Heart right ventricle (tissue), 16 donors: ENCODE results near the gene DNAH6. TPM values are rescaled to one million over a fixed set of nuclear protein-coding genes. Genes with fewer than 3 reads are reported as not detected.

Experiments
- ATAC-seq, 8 donors: fragments of 200-7000 bp; cut with Tn5 transposase; one replicate each; pipeline ENCODE4 v1.9.1; 2020; ENCODE audit warnings: mild to moderate bottlenecking in 8 of 8, moderate library complexity in 8 of 8, moderate number of reproducible peaks in 1 of 8
- DNase-seq, 2 donors: peaks; one replicate each; pipeline ENCODE4 v3.0.0-alpha.2; 2020
- H3K27ac ChIP-seq, 10 donors: fragments of 200-600 bp; sonication (generic) in 2 of 10; one replicate each; pipeline versions ENCODE4 v1.5.0 to v1.8.0; 2020 to 2022; ENCODE audit warnings: mild to moderate bottlenecking in 3 of 10
- H3K27me3 ChIP-seq, 7 donors: fragments of 200-600 bp; one replicate each; pipeline ENCODE4 v1.8.0; 2021 to 2022; ENCODE audit warnings: mild to moderate bottlenecking in 2 of 7
- H3K36me3 ChIP-seq, 9 donors: fragments of 200-600 bp; sonication (generic) in 1 of 9; one replicate each; pipeline versions ENCODE4 v1.5.0 to v1.8.0; 2020 to 2022; ENCODE audit warnings: mild to moderate bottlenecking in 2 of 9
- H3K4me1 ChIP-seq, 9 donors: fragments of 200-600 bp; sonication (generic) in 1 of 9; one replicate each; pipeline versions ENCODE4 v1.5.0 to v1.8.0; 2020 to 2022; ENCODE audit warnings: mild to moderate bottlenecking in 4 of 9
- H3K4me3 ChIP-seq, 10 donors: fragments of 200-600 bp; sonication (generic) in 2 of 10; one replicate each; pipeline versions ENCODE4 v1.5.0 to v1.8.0; 2020 to 2022; ENCODE audit warnings: mild to moderate bottlenecking in 7 of 10, moderate library complexity in 2 of 10
- H3K9me3 ChIP-seq, 11 donors: fragments of 200-600 bp in 10 of 11; sonication (generic) in 2 of 11; one replicate each; pipeline versions ENCODE4 v1.5.0 to v1.8.0; 2013 to 2022; ENCODE audit warnings: mild to moderate bottlenecking in 2 of 11, control low read depth in 1 of 11, moderate library complexity in 1 of 11
- WGBS, 2 donors: extraction: QIAGEN DNeasy Blood & Tissue Kit; methylation state at CpG; one replicate each; pipeline ENCODE4 v1.1.7; 2013; ENCODE audit warnings: inconsistent platforms in 1 of 2; 5-methylcytosine and 5-hydroxymethylcytosine counted together
- intact Hi-C, 10 donors: fragments of 100-400 bp; cut with DNase I; formaldehyde crosslinking; loops; one replicate each; pipeline versions ENCODE4 v1.11.1 to v1.14.2; 2022
- polyA plus RNA-seq, 2 donors: library from polyadenylated mRNA; stranded (reverse); fragments of 200-250 nt; gene quantifications; one replicate each; pipeline ENCODE4 v1.2.3, GENCODE V29; 2013
- total RNA-seq, 10 donors: library from RNA; stranded (reverse); fragmentation: NEBNext Ultra II Directional in 3 of 10; extraction: Animal tissue kit (Norgen Biotek cat#: 25700) in 3 of 10; gene quantifications; one replicate each; pipeline versions ENCODE4 v1.2.1 to v1.2.4, GENCODE V29; 2021 to 2023
- TF ChIP-seq, protein P1 (sequence below), 9 donors: fragments of 200-600 bp; sonication (generic) in 2 of 9; IDR thresholded peaks; one replicate each; pipeline versions ENCODE4 v1.5.0 to v1.8.0; 2021 to 2022; ENCODE audit warnings: antibody characterized with exemption in 9 of 9, mild to moderate bottlenecking in 5 of 9, moderate library complexity in 1 of 9
- donor health status: Arrhythmogenic right ventricular cardiomyopathy.
- donor health status: ischemic (EF 13 %, LVEDD 7.1; RV severe dilation, severe dysfunction).
- donor health status: healthy with polysubstance abuse.
- donor health status: DM: no; HTN: yes; CAD: no.
- donor health status: DM: no; HTN: no; CAD: no.
- donor health status: ischemic (EF 25% LVEDD 6.9; RV normal size, moderate dysfunction).
- donor health status: ischemic (EF 25% LVEDD 5.7; RV mildly dilated, moderate dysfunction).
- donor health status: healthy.
- donor health status: DM: yes; HTN: yes; CAD: no.
- donor health status: Ischemic cardiomyopathy.
- donor health status: ischemic (EF 35%, LVEDD 5.7; RV mildly dilated, moderate dysfunction).
- donor health status: nonischemic (EF 11% LVEDD 7.7; RV severe dilation, severe dysfunction).
- donor health status: DM: yes; HTN: yes; CAD: no.
- donor health status: PGD.
- donor health status: ischemic (EF 29% LVEDD 5.4; RV normal size, mild dysfunction).
- donor health status: nonischemic (EF 23%, LVEDD 6.1; RV moderate dilation, normal function).

Gene DNAH6
- total and polyA plus RNA-seq, 12 donors: 0.03 to 0.49 (median 0.23) TPM; not detected in 1

DNA sequence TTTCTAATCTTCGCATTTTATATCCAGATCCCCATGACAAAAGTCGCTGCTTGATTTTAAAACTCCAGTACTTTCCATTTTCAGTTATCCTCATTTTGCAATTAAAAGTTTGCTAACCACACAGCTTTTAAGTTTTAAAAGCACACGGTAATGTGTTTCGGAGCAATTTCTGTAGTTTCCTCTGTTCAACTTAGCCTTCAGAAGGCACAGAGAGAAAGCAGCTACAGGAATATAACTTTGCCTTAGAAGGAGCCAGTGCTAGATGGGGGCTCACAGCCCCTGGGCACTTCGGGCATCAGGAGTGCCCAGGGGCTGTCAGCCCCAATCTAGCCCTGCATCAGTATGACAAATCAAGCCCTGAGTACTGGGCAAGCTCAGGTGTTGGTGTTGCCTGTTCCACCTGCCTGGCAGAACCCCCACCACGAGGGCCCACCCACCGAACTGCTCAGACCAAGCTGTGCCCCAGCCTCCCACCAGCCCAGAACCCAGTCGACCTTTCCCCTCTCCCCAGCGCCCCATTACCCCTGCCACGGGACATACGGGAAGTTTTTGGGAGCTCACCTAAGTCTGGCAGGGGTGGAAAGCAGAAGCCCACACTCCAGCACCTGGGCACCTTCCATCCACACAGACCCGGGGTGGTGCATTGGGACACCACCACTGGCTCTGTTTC, 317.3 kb downstream of the DNAH6 start:
- TF ChIP-seq, protein P1, sequence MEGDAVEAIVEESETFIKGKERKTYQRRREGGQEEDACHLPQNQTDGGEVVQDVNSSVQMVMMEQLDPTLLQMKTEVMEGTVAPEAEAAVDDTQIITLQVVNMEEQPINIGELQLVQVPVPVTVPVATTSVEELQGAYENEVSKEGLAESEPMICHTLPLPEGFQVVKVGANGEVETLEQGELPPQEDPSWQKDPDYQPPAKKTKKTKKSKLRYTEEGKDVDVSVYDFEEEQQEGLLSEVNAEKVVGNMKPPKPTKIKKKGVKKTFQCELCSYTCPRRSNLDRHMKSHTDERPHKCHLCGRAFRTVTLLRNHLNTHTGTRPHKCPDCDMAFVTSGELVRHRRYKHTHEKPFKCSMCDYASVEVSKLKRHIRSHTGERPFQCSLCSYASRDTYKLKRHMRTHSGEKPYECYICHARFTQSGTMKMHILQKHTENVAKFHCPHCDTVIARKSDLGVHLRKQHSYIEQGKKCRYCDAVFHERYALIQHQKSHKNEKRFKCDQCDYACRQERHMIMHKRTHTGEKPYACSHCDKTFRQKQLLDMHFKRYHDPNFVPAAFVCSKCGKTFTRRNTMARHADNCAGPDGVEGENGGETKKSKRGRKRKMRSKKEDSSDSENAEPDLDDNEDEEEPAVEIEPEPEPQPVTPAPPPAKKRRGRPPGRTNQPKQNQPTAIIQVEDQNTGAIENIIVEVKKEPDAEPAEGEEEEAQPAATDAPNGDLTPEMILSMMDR (IDR thresholded peaks at IDR 0.05): no peak
- DNase-seq (no peak), ATAC-seq (no peak)
- Histone ChIP-seq H3K4me1 (peaks cover 0 to 37% (median 0%) of the 10 kb centered on the region in 9 donors), H3K27ac (peak overlapping the region in 2 of 10 donors; percentile 22 to 84), H3K36me3 (no peaks in the 10 kb centered on the region), H3K27me3 (no peaks in the 10 kb centered on the region), H3K9me3 (peaks cover 0 to 32% (median 11%) of the 10 kb centered on the region in 11 donors), H3K4me3 (no peak overlapping the region)
- 86 to 87% methylated on average over 12 of the region's 12 CpGs for WGBS, 2 donors
- intact Hi-C loops: no loop called here

DNA sequence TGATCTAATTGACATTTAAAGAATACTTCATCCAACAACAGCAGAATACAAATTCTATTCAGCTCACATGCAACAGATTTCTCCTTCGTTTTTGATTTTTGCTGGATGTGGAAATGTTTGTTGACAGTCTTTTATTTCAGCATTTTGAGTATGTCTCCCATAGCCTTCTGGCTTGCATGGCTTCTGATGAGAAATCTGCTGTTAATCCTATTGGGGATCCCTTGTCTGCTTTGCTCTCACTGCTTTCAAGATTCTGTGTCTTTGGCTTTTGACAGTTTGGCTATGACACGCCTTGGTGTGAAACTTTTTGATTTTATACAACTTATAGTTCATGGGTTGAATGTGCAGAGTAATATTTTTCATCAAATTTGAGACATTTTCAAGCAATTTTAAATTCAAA, 319.9 kb downstream of the DNAH6 start:
- no peak for DNase-seq
- WGBS, 2 donors: 66 to 72% methylated on average over 2 of the region's 2 CpGs

DNA sequence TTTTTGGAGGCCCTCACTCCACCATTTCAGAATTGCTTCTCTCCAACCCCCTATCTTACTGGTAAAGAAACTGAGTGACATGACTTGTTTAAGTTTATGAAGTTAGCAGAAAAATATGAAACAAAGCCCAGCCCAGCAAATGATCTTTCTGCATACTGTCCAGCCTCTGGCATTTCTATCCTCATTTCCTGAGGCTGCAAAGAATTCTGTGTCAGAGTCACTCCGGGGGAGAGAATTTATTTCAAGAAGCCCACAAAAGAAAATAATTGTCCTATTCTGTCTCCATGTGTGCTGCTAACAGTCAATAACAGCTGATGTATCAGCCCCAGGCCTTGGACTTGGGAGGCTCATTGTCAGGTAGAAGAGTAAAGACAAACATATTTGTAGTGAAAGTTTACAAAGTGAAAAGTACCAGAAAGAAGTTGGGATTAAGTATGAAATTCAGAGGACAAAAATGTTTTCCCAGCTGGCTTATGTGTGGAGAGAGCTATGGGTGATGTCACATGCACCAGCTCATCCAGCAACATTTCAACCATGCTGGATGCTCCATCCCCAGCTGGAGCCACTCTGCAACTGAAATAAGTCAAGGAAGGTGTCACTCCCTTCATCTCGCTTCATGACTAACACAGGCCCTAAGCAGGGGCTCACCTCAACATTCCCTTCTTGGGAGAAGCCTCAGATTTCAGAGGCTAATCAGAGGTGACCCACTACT, 322.3 kb downstream of the DNAH6 start:
- 72 to 81% methylated on average over 2 of the region's 2 CpGs for WGBS, 2 donors
- intact Hi-C loops: no loop called here

More for the DNA sequence above, 319.9 kb downstream of the DNAH6 start:
- Histone ChIP-seq H3K27ac (no peak overlapping the region), H3K4me3 (no peak overlapping the region), H3K4me1 (peaks cover 0 to 28% (median 0%) of the 10 kb centered on the region in 9 donors), H3K9me3 (peaks cover 0 to 32% (median 11%) of the 10 kb centered on the region in 11 donors), H3K27me3 (no peaks in the 10 kb centered on the region), H3K36me3 (no peaks in the 10 kb centered on the region)
- ATAC-seq: no peak
- intact Hi-C loops: no loop called here
- TF ChIP-seq, protein P1 (IDR thresholded peaks at IDR 0.05): no peak

DNA sequence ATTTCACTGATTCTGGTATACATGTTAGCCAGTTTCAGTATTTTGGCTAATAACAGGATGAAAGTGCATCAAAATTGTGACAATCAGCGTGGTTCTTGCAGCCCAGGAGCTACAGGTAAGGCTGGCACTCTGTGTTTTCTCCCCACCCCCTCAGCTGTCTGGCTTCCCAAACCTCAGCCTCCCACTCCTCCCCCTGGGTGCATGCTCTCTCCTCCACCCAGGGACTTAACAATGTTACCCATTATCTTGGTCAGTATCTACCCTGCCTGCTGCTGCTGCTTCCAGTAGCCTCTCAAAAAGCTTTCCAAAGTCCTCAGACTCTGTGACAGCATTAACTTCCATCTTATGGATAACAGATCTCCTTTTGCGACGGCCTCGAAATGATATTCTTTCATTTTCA, 323.6 kb downstream of the DNAH6 start:
- TF ChIP-seq, protein P1 (IDR thresholded peaks at IDR 0.05): no peak
- WGBS, 2 donors: 75 to 79% methylated on average over 4 of the region's 4 CpGs
- no peak for ATAC-seq
- H3K27me3 ChIP-seq: no peaks in the 10 kb centered on the region
- intact Hi-C loops: no loop called here
- H3K27ac ChIP-seq: peak overlapping the region in 1 of 10 donors; percentile 22
- no peak overlapping the region for H3K4me3 ChIP-seq
- DNase-seq: no peak
- peaks cover 0 to 29% (median 11%) of the 10 kb centered on the region in 11 donors for H3K9me3 ChIP-seq
- H3K4me1 ChIP-seq: peaks cover 0 to 9% (median 0%) of the 10 kb centered on the region in 9 donors
- no peaks in the 10 kb centered on the region for H3K36me3 ChIP-seq

More for the DNA sequence above, 322.3 kb downstream of the DNAH6 start:
- ATAC-seq: no peak
- Histone ChIP-seq H3K27me3 (no peaks in the 10 kb centered on the region), H3K27ac (no peak overlapping the region), H3K4me3 (no peak overlapping the region), H3K36me3 (no peaks in the 10 kb centered on the region), H3K9me3 (peaks cover 0 to 32% (median 11%) of the 10 kb centered on the region in 11 donors), H3K4me1 (peaks cover 0 to 10% (median 0%) of the 10 kb centered on the region in 9 donors)
- no peak for DNase-seq
- TF ChIP-seq, protein P1 (IDR thresholded peaks at IDR 0.05): no peak
